ENCODE results near the gene PTH1R. TPM values are rescaled to one million over a fixed set of nuclear protein-coding genes. Genes with fewer than 3 reads are reported as not detected.

Gene PTH1R
- total RNA-seq, 2 donors from 2014 or later, result 5.6 to 8.9 TPM

DNA sequence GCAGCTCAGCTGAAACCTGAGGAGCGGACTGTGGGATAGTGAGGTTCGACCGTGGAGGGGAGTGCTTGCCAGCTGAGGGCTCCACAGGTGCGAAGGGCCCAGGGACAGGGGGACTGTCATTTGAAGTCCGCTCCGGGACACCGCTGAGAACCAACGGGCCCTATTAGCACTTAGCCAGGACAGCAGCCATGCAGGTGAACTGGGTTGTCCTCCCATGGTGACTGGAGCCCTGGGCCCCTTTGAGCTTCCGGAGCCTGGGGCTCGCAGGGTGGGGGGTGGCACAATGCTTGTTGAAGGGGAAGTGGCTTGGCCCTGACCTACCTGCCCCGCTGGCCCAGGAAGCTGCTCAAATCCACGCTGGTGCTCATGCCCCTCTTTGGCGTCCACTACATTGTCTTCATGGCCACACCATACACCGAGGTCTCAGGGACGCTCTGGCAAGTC is 24.7 kb downstream of the PTH1R start:
- DNase-seq (ENCODE audit: low spot score) (no peak), ATAC-seq (ENCODE audit: insufficient number of reproducible peaks, low FRiP score, low read depth) (no peak)
- no peak overlapping the region for H3K4me3 ChIP-seq
- TF ChIP-seq, protein P1, sequence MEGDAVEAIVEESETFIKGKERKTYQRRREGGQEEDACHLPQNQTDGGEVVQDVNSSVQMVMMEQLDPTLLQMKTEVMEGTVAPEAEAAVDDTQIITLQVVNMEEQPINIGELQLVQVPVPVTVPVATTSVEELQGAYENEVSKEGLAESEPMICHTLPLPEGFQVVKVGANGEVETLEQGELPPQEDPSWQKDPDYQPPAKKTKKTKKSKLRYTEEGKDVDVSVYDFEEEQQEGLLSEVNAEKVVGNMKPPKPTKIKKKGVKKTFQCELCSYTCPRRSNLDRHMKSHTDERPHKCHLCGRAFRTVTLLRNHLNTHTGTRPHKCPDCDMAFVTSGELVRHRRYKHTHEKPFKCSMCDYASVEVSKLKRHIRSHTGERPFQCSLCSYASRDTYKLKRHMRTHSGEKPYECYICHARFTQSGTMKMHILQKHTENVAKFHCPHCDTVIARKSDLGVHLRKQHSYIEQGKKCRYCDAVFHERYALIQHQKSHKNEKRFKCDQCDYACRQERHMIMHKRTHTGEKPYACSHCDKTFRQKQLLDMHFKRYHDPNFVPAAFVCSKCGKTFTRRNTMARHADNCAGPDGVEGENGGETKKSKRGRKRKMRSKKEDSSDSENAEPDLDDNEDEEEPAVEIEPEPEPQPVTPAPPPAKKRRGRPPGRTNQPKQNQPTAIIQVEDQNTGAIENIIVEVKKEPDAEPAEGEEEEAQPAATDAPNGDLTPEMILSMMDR (IDR thresholded peaks at IDR 0.05), result no peak
- no peak overlapping the region for H3K27ac ChIP-seq
- no peaks in the 10 kb centered on the region for H3K27me3 ChIP-seq (replicated peaks; ENCODE audit: insufficient read depth)
- peaks cover 15 to 26% of the 10 kb centered on the region in 2 donors for H3K4me1 ChIP-seq (ENCODE audit: control insufficient read depth in 1 of 2, low read depth in 2 of 2)
- no peaks in the 10 kb centered on the region for H3K9me3 ChIP-seq
- no peaks in the 10 kb centered on the region for H3K36me3 ChIP-seq

DNA sequence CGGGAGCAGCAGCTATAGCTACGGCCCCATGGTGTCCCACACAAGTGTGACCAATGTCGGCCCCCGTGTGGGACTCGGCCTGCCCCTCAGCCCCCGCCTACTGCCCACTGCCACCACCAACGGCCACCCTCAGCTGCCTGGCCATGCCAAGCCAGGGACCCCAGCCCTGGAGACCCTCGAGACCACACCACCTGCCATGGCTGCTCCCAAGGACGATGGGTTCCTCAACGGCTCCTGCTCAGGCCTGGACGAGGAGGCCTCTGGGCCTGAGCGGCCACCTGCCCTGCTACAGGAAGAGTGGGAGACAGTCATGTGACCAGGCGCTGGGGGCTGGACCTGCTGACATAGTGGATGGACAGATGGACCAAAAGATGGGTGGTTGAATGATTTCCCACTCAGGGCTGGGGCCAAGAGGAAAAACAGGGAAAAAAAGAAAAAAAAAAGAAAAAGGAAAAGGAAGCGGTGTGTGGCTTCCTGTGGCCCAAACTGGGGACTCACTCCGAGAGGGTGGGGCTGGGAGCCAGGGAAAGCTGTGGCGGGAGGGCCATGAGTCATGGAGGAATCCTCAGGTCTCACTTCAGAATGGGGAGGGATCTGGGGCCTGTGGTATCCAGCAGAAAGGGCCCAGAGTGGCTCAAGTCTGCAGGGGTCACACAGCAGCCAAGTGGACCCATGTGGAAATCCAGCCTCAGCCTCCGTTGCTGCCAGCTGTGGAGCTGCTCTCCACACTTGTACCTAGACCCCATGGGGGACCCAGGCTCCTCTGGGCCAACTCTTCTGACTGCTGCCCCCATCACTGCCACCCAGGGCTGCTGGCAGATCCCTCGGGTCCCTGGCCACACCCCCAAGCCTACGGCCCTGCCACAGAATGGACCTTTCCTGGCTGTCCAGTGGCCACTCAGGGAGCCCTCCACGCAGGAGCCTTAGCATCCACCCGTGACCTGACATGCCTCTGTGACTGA is 26.1 kb downstream of the PTH1R start:
- H3K27me3 ChIP-seq (replicated peaks; ENCODE audit: insufficient read depth), result no peaks in the 10 kb centered on the region
- ATAC-seq (ENCODE audit: insufficient number of reproducible peaks, low FRiP score, low read depth) (no peak), DNase-seq (ENCODE audit: low spot score) (no peak)
- H3K4me3 ChIP-seq, result no peak overlapping the region
- no peaks in the 10 kb centered on the region for H3K9me3 ChIP-seq
- peaks cover 13 to 31% of the 10 kb centered on the region in 2 donors for H3K4me1 ChIP-seq (ENCODE audit: control insufficient read depth in 1 of 2, low read depth in 2 of 2)
- H3K36me3 ChIP-seq, result no peaks in the 10 kb centered on the region
- TF ChIP-seq, protein P1 (IDR thresholded peaks at IDR 0.05), result no peak
- no peak overlapping the region for H3K27ac ChIP-seq

DNA sequence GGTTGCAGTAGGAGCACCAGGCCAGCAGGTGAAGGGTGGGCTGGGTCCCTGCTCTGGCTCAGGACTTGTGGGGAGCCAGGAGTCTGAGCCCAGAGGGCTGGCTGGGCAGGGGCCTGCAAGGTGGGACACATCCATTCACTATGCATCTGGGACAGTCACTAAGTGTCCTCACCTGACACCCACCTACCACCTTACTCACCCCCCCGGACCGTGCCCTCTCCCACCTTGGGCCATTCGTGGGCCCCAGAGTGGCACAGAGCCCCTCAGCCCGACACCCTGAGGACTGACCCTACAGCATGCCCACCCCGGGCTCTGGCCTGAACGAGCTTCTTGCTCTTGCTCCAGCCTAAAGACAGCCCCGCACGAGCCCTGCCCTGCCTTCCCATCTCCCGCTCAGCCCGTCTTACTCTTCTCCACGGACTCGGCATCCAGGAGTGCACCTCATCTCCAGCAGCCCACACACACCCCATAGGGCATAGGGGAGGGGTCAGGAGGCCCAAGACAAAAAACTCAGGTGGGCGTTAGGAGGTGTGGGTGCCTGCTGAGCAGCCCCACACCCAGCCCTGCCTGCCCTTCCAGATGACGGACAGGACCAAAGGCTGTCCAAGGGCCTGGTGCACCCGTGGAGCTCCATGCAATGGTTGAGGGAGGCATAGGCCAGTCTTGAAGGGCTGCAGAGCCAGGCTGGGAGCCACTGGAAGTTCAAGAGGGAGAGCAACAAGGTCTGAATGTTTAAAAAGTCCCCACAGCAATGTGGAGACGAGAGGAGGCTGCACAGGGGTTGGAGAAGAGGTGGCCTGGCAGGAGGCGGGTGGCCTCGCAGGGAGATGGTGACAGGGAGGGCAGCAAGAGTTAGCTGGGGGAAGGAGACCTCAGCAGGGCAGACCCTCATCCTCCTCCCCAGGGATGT is 27.0 kb downstream of the PTH1R start:
- Histone ChIP-seq H3K4me1 (ENCODE audit: control insufficient read depth in 1 of 2, low read depth in 2 of 2) (peaks cover 12 to 31% of the 10 kb centered on the region in 2 donors), H3K27ac (no peak overlapping the region), H3K4me3 (no peak overlapping the region), H3K36me3 (no peaks in the 10 kb centered on the region), H3K27me3 (replicated peaks; ENCODE audit: insufficient read depth) (no peaks in the 10 kb centered on the region), H3K9me3 (no peaks in the 10 kb centered on the region)
- TF ChIP-seq, protein P1 (IDR thresholded peaks at IDR 0.05), result no peak
- DNase-seq (ENCODE audit: low spot score) (no peak), ATAC-seq (ENCODE audit: insufficient number of reproducible peaks, low FRiP score, low read depth) (no peak)

GRCh38 chr3:46905213-46905560 is 27.7 kb downstream of the PTH1R start:
- Histone ChIP-seq H3K9me3 (no peaks in the 10 kb centered on the region), H3K36me3 (no peaks in the 10 kb centered on the region), H3K27ac (no peak overlapping the region), H3K4me3 (no peak overlapping the region), H3K4me1 (ENCODE audit: control insufficient read depth in 1 of 2, low read depth in 2 of 2) (peaks cover 10 to 29% of the 10 kb centered on the region in 2 donors), H3K27me3 (replicated peaks; ENCODE audit: insufficient read depth) (no peaks in the 10 kb centered on the region)
- no peak for ATAC-seq (ENCODE audit: insufficient number of reproducible peaks, low FRiP score, low read depth)
- DNase-seq (ENCODE audit: low spot score), result no peak
- TF ChIP-seq, protein P1 (IDR thresholded peaks at IDR 0.05), result no peak

Measured in thoracic aorta (tissue), 2 donors.